H1 (cell line): Measurements from ENCODE around the gene FAM50A. TPM values are rescaled to one million over a fixed set of nuclear protein-coding genes. Genes with fewer than 3 reads are reported as not detected.
A peak's percentile ranks its signal among the peaks of the same experiment; 100 is the strongest.

Experiments used
- CTCF ChIA-PET: fragments of 300-600 bp; sonication (Branson Sonifier 250); formaldehyde crosslinking; loops from one replicate; lab custom pipeline; 2021; ENCODE audit not compliant: partially characterized antibody; lab: Charles Lee
- POLR2A ChIA-PET: fragments of 300-600 bp; sonication (Branson Sonifier 250); formaldehyde crosslinking; loops from one replicate; lab custom pipeline; 2021; ENCODE audit warnings: inconsistent platforms; ENCODE audit not compliant: partially characterized antibody; lab: Charles Lee
- DNase-seq, 2 experiments: peaks; one replicate each; pipeline versions ENCODE4 v3.0.0 to v3.0.0-alpha.2; 2010 to 2022; ENCODE audit warnings: low spot score in 2 of 2, low read depth in 1 of 2, mixed read lengths in 1 of 2
- FAIRE-seq: peaks from 2 replicates; lab custom pipeline; 2011; peaks lifted over from hg19 to GRCh38; lab: Jason Lieb, UNC
- H2AFZ ChIP-seq: 2 replicates; pipeline ENCODE4 v1.8.1; 2012; ENCODE audit warnings: low read length, inconsistent platforms
- H2AK5ac ChIP-seq: 2 replicates; pipeline ENCODE4 v1.6.1; 2013; ENCODE audit warnings: low read depth, low read length
- H2BK120ac ChIP-seq: replicated peaks from 2 replicates; pipeline ENCODE3; 2013; ENCODE audit warnings: low read depth, low read length, inconsistent platforms
- H2BK12ac ChIP-seq: 2 replicates; pipeline ENCODE4 v1.6.1; 2013; ENCODE audit warnings: low read depth, low read length
- H2BK15ac ChIP-seq: 2 replicates; pipeline ENCODE4 v1.6.1; 2013; ENCODE audit warnings: low read length
- H2BK20ac ChIP-seq: 2 replicates; pipeline ENCODE4 v1.6.1; 2013; ENCODE audit warnings: low read length
- H2BK5ac ChIP-seq: 2 replicates; pipeline ENCODE4 v1.6.1; 2013; ENCODE audit warnings: low read depth, low read length
- H3K14ac ChIP-seq: 2 replicates; pipeline ENCODE4 v1.6.1; 2013; ENCODE audit warnings: inconsistent platforms; ENCODE audit not compliant: insufficient read length
- H3K18ac ChIP-seq: 2 replicates; pipeline ENCODE4 v1.6.1; 2013; ENCODE audit warnings: low read length; ENCODE audit errors: extremely low read depth
- H3K23ac ChIP-seq: 2 replicates; pipeline ENCODE4 v1.6.1; 2013; ENCODE audit warnings: inconsistent platforms; ENCODE audit not compliant: insufficient read length
- H3K23me2 ChIP-seq: 2 replicates; pipeline ENCODE4 v1.6.1; 2013; ENCODE audit warnings: low read depth, low read length
- H3K27ac ChIP-seq: 2 replicates; pipeline ENCODE4 v1.6.1; 2011; ENCODE audit warnings: low read depth, low read length, inconsistent platforms
- H3K27me3 ChIP-seq, 4 experiments: replicated peaks in 1 of 4; 1 replicate in 1 of 4; 2 replicates in 3 of 4; pipeline versions ENCODE4 v1.6.1 to v1.8.1; 2011 to 2013; ENCODE audit warnings: low read length in 3 of 4, mild to moderate bottlenecking in 3 of 4, inconsistent platforms in 2 of 4, mixed read lengths in 2 of 4, moderate library complexity in 1 of 4; ENCODE audit not compliant: control insufficient read depth in 3 of 4, insufficient read depth in 3 of 4; ENCODE audit errors: extremely low read depth in 1 of 4
- H3K36me3 ChIP-seq, 4 experiments: 2 replicates each; pipeline versions ENCODE4 v1.6.1 to v1.8.1; 2011 to 2013; ENCODE audit warnings: mild to moderate bottlenecking in 4 of 4, low read length in 3 of 4, moderate library complexity in 2 of 4, control low read depth in 1 of 4, inconsistent platforms in 1 of 4; ENCODE audit not compliant: insufficient read depth in 4 of 4, control insufficient read depth in 2 of 4
- H3K4ac ChIP-seq: replicated peaks from 2 replicates; pipeline ENCODE3; 2013; ENCODE audit warnings: low read length, low read depth, mixed read lengths, inconsistent platforms; ENCODE audit not compliant: insufficient read length
- H3K4me1 ChIP-seq, 4 experiments: replicated peaks in 1 of 4; 1 replicate in 1 of 4; 2 replicates in 3 of 4; pipeline versions ENCODE4 v1.6.1 to v1.8.1; 2011 to 2013; ENCODE audit warnings: low read length in 3 of 4, inconsistent platforms in 2 of 4, mixed read lengths in 1 of 4; ENCODE audit not compliant: insufficient read depth in 4 of 4, control insufficient read depth in 3 of 4
- H3K4me2 ChIP-seq, 2 experiments: 2 replicates each; pipeline versions ENCODE4 v1.6.1 to v1.8.1; 2011 to 2013; ENCODE audit warnings: low read depth in 2 of 2, low read length in 2 of 2, control low read depth in 1 of 2, inconsistent platforms in 1 of 2, mild to moderate bottlenecking in 1 of 2; ENCODE audit not compliant: insufficient read depth in 1 of 2
- H3K4me3 ChIP-seq, 4 experiments: fragments of 200-600, 300-600 bp in 1 of 4; sonication (generic), shearing (Covaris generic), sonication (Bioruptor Twin) in 1 of 4; 2 replicates each; pipeline versions ENCODE4 v1.5.1 to v1.8.1; 2011 to 2016; ENCODE audit warnings: low read length in 4 of 4, low read depth in 3 of 4, control low read depth in 2 of 4, inconsistent platforms in 2 of 4, mild to moderate bottlenecking in 2 of 4, mixed read lengths in 1 of 4, moderate library complexity in 1 of 4; ENCODE audit not compliant: insufficient read depth in 2 of 4; ENCODE audit errors: extremely low read depth in 1 of 4
- H3K56ac ChIP-seq: replicated peaks from 2 replicates; pipeline ENCODE3; 2013; ENCODE audit warnings: low read depth, mild to moderate bottlenecking, mixed read lengths, low read length, inconsistent platforms; ENCODE audit not compliant: insufficient read length
- H3K79me1 ChIP-seq: 2 replicates; pipeline ENCODE4 v1.6.1; 2013; ENCODE audit warnings: low read depth, low read length, control low read depth
- H3K79me2 ChIP-seq, 2 experiments: 2 replicates each; pipeline versions ENCODE4 v1.6.1 to v1.8.1; 2012 to 2013; ENCODE audit warnings: low read length in 2 of 2, mild to moderate bottlenecking in 2 of 2, inconsistent platforms in 1 of 2; ENCODE audit not compliant: insufficient read depth in 2 of 2, control insufficient read depth in 1 of 2
- H3K9ac ChIP-seq, 4 experiments: replicated peaks in 1 of 4; 1 replicate in 1 of 4; 2 replicates in 3 of 4; pipeline versions ENCODE4 v1.6.1 to v1.8.1; 2011 to 2013; ENCODE audit warnings: low read depth in 3 of 4, low read length in 3 of 4, control low read depth in 2 of 4, mild to moderate bottlenecking in 2 of 4, moderate library complexity in 2 of 4, inconsistent platforms in 1 of 4; ENCODE audit errors: extremely low read depth in 1 of 4
- H3K9me3 ChIP-seq, 2 experiments: 2 replicates each; pipeline versions ENCODE4 v1.6.1 to v1.8.1; 2012 to 2013; ENCODE audit warnings: mild to moderate bottlenecking in 2 of 2, moderate library complexity in 2 of 2, control low read depth in 1 of 2, inconsistent platforms in 1 of 2, low read depth in 1 of 2, low read length in 1 of 2, mixed read lengths in 1 of 2; ENCODE audit not compliant: insufficient read depth in 2 of 2
- H4K20me1 ChIP-seq, 2 experiments: replicated peaks in 1 of 2; 2 replicates each; pipeline versions ENCODE3 to v1.8.1; 2011 to 2013; ENCODE audit warnings: inconsistent platforms in 2 of 2, low read length in 2 of 2, mild to moderate bottlenecking in 1 of 2; ENCODE audit not compliant: insufficient read depth in 2 of 2, control insufficient read depth in 1 of 2
- H4K5ac ChIP-seq: 2 replicates; pipeline ENCODE4 v1.6.1; 2013; ENCODE audit warnings: low read length, low read depth, mixed read lengths, inconsistent platforms; ENCODE audit not compliant: insufficient read length
- H4K8ac ChIP-seq: 2 replicates; pipeline ENCODE4 v1.8.0; 2013; ENCODE audit warnings: mild to moderate bottlenecking, moderate library complexity, low read length, inconsistent platforms; ENCODE audit not compliant: insufficient read depth; ENCODE audit errors: extremely low read depth
- H4K91ac ChIP-seq: replicated peaks from 2 replicates; pipeline ENCODE3; 2013; ENCODE audit warnings: low read length, mixed read lengths, inconsistent platforms; ENCODE audit not compliant: insufficient read length
- ATF2 ChIP-seq: IDR thresholded peaks from 2 replicates; pipeline ENCODE4 v1.6.1; 2012; ENCODE audit warnings: low read length, inconsistent platforms
- BRCA1 ChIP-seq: IDR thresholded peaks from 2 replicates; pipeline ENCODE4 v1.6.1; 2012; ENCODE audit warnings: low read depth, low read length, improper control_type of control experiment
- JUND ChIP-seq: IDR thresholded peaks from 2 replicates; pipeline ENCODE4 v1.6.1; 2011; ENCODE audit warnings: mild to moderate bottlenecking, improper control_type of control experiment, low read length
- KDM1A ChIP-seq: fragments of 200-600, 300-600 bp; sonication (generic); IDR thresholded peaks from 2 replicates; pipeline ENCODE4 v1.7.1; 2016; ENCODE audit warnings: mild to moderate bottlenecking, low read length, borderline replicate concordance
- SIN3A ChIP-seq, 2 experiments: IDR thresholded peaks in 1 of 2; conservative IDR thresholded peaks in 1 of 2; 2 replicates each; pipeline ENCODE4 v1.6.1; 2011 to 2012; ENCODE audit warnings: low read length in 2 of 2, improper control_type of control experiment in 1 of 2, low read depth in 1 of 2, mild to moderate bottlenecking in 1 of 2
- TEAD4 ChIP-seq: IDR thresholded peaks from 2 replicates; pipeline ENCODE4 v1.6.1; 2012; ENCODE audit warnings: low read depth, low read length, inconsistent platforms, mixed read lengths
- YY1 ChIP-seq: IDR thresholded peaks from 2 replicates; pipeline ENCODE4 v1.6.1; 2011; ENCODE audit warnings: low read depth, mild to moderate bottlenecking, low read length
- WGBS, 2 experiments: shearing (Covaris generic) in 1 of 2; methylation state at CpG; one replicate each; pipeline versions ENCODE4 v1.1.6 to v1.1.7; 2013 to 2015; ENCODE audit warnings: low lambda C conversion rate in 2 of 2, mixed read lengths in 2 of 2, inconsistent platforms in 1 of 2, low coverage in 1 of 2, missing lambda C conversion rate in 1 of 2; ENCODE audit not compliant: insufficient replicate concordance in 2 of 2, insufficient coverage in 1 of 2, insufficient read length in 1 of 2; ENCODE audit errors: extremely low coverage in 1 of 2, missing lambda C conversion rate in 1 of 2; 5-methylcytosine and 5-hydroxymethylcytosine counted together
- polyA plus RNA-seq, 7 experiments: library from polyadenylated mRNA; depleted of rRNA in 3 of 7; stranded (reverse) in 5 of 7; unstranded in 2 of 7; fragments of >200 nt in 5 of 7; fragments of 200-250 nt in 2 of 7; gene quantifications; 1 replicate in 5 of 7; 2 replicates in 1 of 7; 4 replicates in 1 of 7; pipeline versions ENCODE4 v1.2.1 to v1.2.3, GENCODE V29; 2011 to 2013; ENCODE audit warnings: missing spikeins in 2 of 7, mixed read lengths in 2 of 7
- total RNA-seq: library from RNA; stranded (reverse); fragmentation: NEBNext Ultra II Directional; extraction: Animal tissue kit (Norgen Biotek cat#: 25700); gene quantifications from 2 replicates; pipeline ENCODE4 v1.2.1, GENCODE V29; 2021

FAM50A gene
- total and polyA plus RNA-seq, 2 of the 8 experiments (the other 6 are each of a cell fraction or from before 2014, with no cell fraction given): 30.7 to 48.7 TPM

GRCh38 chrX:154443479-154443910 is 446 bp upstream of the FAM50A start:
- H4K91ac ChIP-seq: no peak overlapping the region
- peaks cover 0 to 6% of the 10 kb centered on the region in 2 experiments; a peak in 2 of 4 replicates for H3K79me2 ChIP-seq
- no peak overlapping the region for H2AK5ac ChIP-seq
- WGBS, 2 experiments: 54% methylated on average over 2 of the region's 10 CpGs; no CpG with 5 or more reads in 1 of the 2 experiments
- no peaks in the 10 kb centered on the region; the same call in 1 of the 2 replicates for H3K79me1 ChIP-seq
- no peak overlapping the region for H2BK20ac ChIP-seq
- no peaks in the 10 kb centered on the region for H3K27me3 ChIP-seq
- H4K5ac ChIP-seq: no peak overlapping the region
- no peak overlapping the region; the same call in 1 of the 2 replicates for H3K18ac ChIP-seq
- H3K36me3 ChIP-seq: peaks cover 0 to 27% (median 13%) of the 10 kb centered on the region in 4 experiments; a peak in 5 of 8 replicates
- H3K56ac ChIP-seq: no peak overlapping the region
- peaks cover 0 to 9% of the 10 kb centered on the region in 2 experiments for H4K20me1 ChIP-seq
- H3K4me1 ChIP-seq: peaks cover 0 to 4% (median 0%) of the 10 kb centered on the region in 4 experiments; a peak in 2 of 7 replicates
- TF ChIP-seq TEAD4 (no peak), KDM1A (no peak), BRCA1 (no peak), JUND (no peak), YY1 (no peak), ATF2 (no peak), SIN3A (conservative IDR thresholded peaks at IDR 0.05 in 1 of 2, IDR thresholded peaks at IDR 0.05 in 1 of 2; ENCODE audit: low read depth in 1 of 2, low read length in 2 of 2) (no peak)
- no peak overlapping the region for H2BK120ac ChIP-seq
- no peak overlapping the region for H2BK15ac ChIP-seq
- ChIA-PET CTCF (interaction anchor here (0.6 to 1.5 kb wide), 5 partner anchors 11 to 97 kb away, joined by 3 to 4 read pairs (median 3); no protein-coding TSS in a partner anchor), POLR2A (interaction anchor here (1.2 to 2.9 kb wide), 6 partner anchors 9 to 46 kb away, joined by 5 to 9 read pairs (median 6); partner anchors contain the start of genes ATP6AP1 and RPL10)
- H3K9me3 ChIP-seq: no peaks in the 10 kb centered on the region
- DNase-seq (no peak), FAIRE-seq (no peak)
- no peak overlapping the region for H2AFZ ChIP-seq
- no peak overlapping the region for H2BK5ac ChIP-seq
- no peak overlapping the region for H3K27ac ChIP-seq
- H3K14ac ChIP-seq: no peak overlapping the region
- H3K4ac ChIP-seq: no peak overlapping the region
- H3K23ac ChIP-seq: no peak overlapping the region
- peak overlapping the region; percentile 47 to 72 for H3K4me2 ChIP-seq
- peak overlapping the region in 3 of 4 experiments; percentile 10 to 71 (median 57); a peak in 5 of 8 replicates for H3K4me3 ChIP-seq
- H4K8ac ChIP-seq: no peak overlapping the region
- no peak overlapping the region for H2BK12ac ChIP-seq
- H3K9ac ChIP-seq: no peak overlapping the region; a peak in 1 of 7 replicates
- peaks cover 3% of the 10 kb centered on the region; the same call in 1 of the 2 replicates for H3K23me2 ChIP-seq
